GM19463 (cell line): ENCODE data around the gene IRF2.

ENCODE experiments used
- ATAC-seq: cut with Tn5 transposase; IDR thresholded peaks from one replicate; pipeline ENCODE4 v1.9.1; 2021; ENCODE audit warnings: mild to moderate bottlenecking, moderate library complexity; ENCODE audit not compliant: unreplicated experiment

The IRF2 gene

GRCh38 chr4:184474263-184475095 lies at the start of gene IRF2:
IRF2 (minus strand) TSS chr4:184474550; CDS start chr4:184429064, 45,486 bp downstream.
- peak; percentile 56 for ATAC-seq

- ATAC-seq: no peak
Measured at GRCh38 chr4:184515606-184516005, 41.3 kb upstream of the IRF2 start.

- ATAC-seq: peak; percentile 97
Measured at GRCh38 chr4:184514121-184514988, 40.0 kb upstream of the IRF2 start.

GRCh38 chr4:184513802-184514120 lies 39.4 kb upstream of the IRF2 start:
- ATAC-seq: peak; percentile 10

GRCh38 chr4:184511156-184511555 lies 36.8 kb upstream of the IRF2 start:
- ATAC-seq: no peak

- ATAC-seq: no peak
Measured at GRCh38 chr4:184510401-184510800, 36.1 kb upstream of the IRF2 start.

GRCh38 chr4:184506527-184507121 lies 32.3 kb upstream of the IRF2 start:
- peak; percentile 99 for ATAC-seq

- no peak for ATAC-seq
Measured at GRCh38 chr4:184504385-184504784, 30.0 kb upstream of the IRF2 start.

- no peak for ATAC-seq
Measured at GRCh38 chr4:184503869-184504300, 29.5 kb upstream of the IRF2 start.

GRCh38 chr4:184500748-184501589 lies 26.6 kb upstream of the IRF2 start:
- no peak for ATAC-seq

- no peak for ATAC-seq
Measured at GRCh38 chr4:184499996-184500395, 25.6 kb upstream of the IRF2 start.

GRCh38 chr4:184498598-184498997 lies 24.2 kb upstream of the IRF2 start:
- ATAC-seq: no peak

- ATAC-seq: no peak
Measured at GRCh38 chr4:184489771-184490170, 15.4 kb upstream of the IRF2 start.

- no peak for ATAC-seq
Measured at GRCh38 chr4:184487503-184487902, 13.2 kb upstream of the IRF2 start.

GRCh38 chr4:184485279-184485678 lies 10.9 kb upstream of the IRF2 start:
- no peak for ATAC-seq

- no peak for ATAC-seq
Measured at GRCh38 chr4:184481544-184481943, 7.2 kb upstream of the IRF2 start.

- no peak for ATAC-seq
Measured at GRCh38 chr4:184479516-184479950, 5.2 kb upstream of the IRF2 start.

GRCh38 chr4:184477201-184477999 lies 3.0 kb upstream of the IRF2 start:
- ATAC-seq: no peak

GRCh38 chr4:184476695-184477094 lies 2.3 kb upstream of the IRF2 start:
- no peak for ATAC-seq

- no peak for ATAC-seq
Measured at GRCh38 chr4:184475498-184475897, 1.1 kb upstream of the IRF2 start.
